ENCODE measurements around the gene GUCA2A.

The GUCA2A gene

GRCh38 chr1:42133390-42133789, 31.2 kb downstream of the GUCA2A start:
- no peak for DNase-seq (ENCODE audit: low read depth)
- TF ChIP-seq CTCF (conservative IDR thresholded peaks at IDR 0.05; ENCODE audit: low read depth, low read length) = no peak
- no peak overlapping the region for H3K4me3 ChIP-seq (ENCODE audit: low read depth, low read length)

GRCh38 chr1:42130061-42130660, 34.4 kb downstream of the GUCA2A start:
- no peak for DNase-seq (ENCODE audit: low read depth)
- H3K4me3 ChIP-seq (ENCODE audit: low read depth, low read length) = no peak overlapping the region
- TF ChIP-seq CTCF (conservative IDR thresholded peaks at IDR 0.05; ENCODE audit: low read depth, low read length) = no peak

GRCh38 chr1:42128964-42129363, 35.6 kb downstream of the GUCA2A start:
- no peak overlapping the region for H3K4me3 ChIP-seq (ENCODE audit: low read depth, low read length)
- no peak for TF ChIP-seq CTCF (conservative IDR thresholded peaks at IDR 0.05; ENCODE audit: low read depth, low read length)
- DNase-seq (ENCODE audit: low read depth) = no peak

GRCh38 chr1:42128499-42128898, 36.0 kb downstream of the GUCA2A start:
- DNase-seq (ENCODE audit: low read depth) = no peak
- H3K4me3 ChIP-seq (ENCODE audit: low read depth, low read length) = no peak overlapping the region
- TF ChIP-seq CTCF (conservative IDR thresholded peaks at IDR 0.05; ENCODE audit: low read depth, low read length) = no peak

GRCh38 chr1:42127767-42128166, 36.8 kb downstream of the GUCA2A start:
- H3K4me3 ChIP-seq (ENCODE audit: low read depth, low read length) = no peak overlapping the region
- TF ChIP-seq CTCF (conservative IDR thresholded peaks at IDR 0.05; ENCODE audit: low read depth, low read length) = no peak
- DNase-seq (ENCODE audit: low read depth) = no peak

- DNase-seq (ENCODE audit: low read depth) = no peak
- no peak for TF ChIP-seq CTCF (conservative IDR thresholded peaks at IDR 0.05; ENCODE audit: low read depth, low read length)
- no peak overlapping the region for H3K4me3 ChIP-seq (ENCODE audit: low read depth, low read length)
Observed at GRCh38 chr1:42125552-42125951, 39.0 kb downstream of the GUCA2A start.

GRCh38 chr1:42122408-42122807, 42.1 kb downstream of the GUCA2A start:
- no peak overlapping the region for H3K4me3 ChIP-seq (ENCODE audit: low read depth, low read length)
- no peak for TF ChIP-seq CTCF (conservative IDR thresholded peaks at IDR 0.05; ENCODE audit: low read depth, low read length)
- DNase-seq (ENCODE audit: low read depth) = no peak
